GM20000 (cell line): Measurements from ENCODE around the gene LYPD6B.

Source experiments
- DNase-seq: peaks from one replicate; pipeline ENCODE4 v3.0.0; 2012; ENCODE audit warnings: low spot score
- CTCF ChIP-seq: IDR thresholded peaks from 2 replicates; pipeline ENCODE4 v1.5.1; 2012; ENCODE audit warnings: mild to moderate bottlenecking, control low read depth; ENCODE audit errors: extremely low read depth, missing control alignments

The LYPD6B gene

GRCh38 chr2:149002891-149003740, 35.4 kb upstream of the LYPD6B start:
- DNase-seq: no peak
- no peak for TF ChIP-seq CTCF

GRCh38 chr2:149004836-149005235, 33.7 kb upstream of the LYPD6B start:
- DNase-seq: no peak

GRCh38 chr2:149005471-149006077, 32.9 kb upstream of the LYPD6B start:
- no peak for DNase-seq
- TF ChIP-seq CTCF: no peak

More at GRCh38 chr2:149004836-149005235, 33.7 kb upstream of the LYPD6B start:
- TF ChIP-seq CTCF: no peak

- DNase-seq: no peak
- TF ChIP-seq CTCF: no peak
Measured at GRCh38 chr2:149006883-149007543, 31.5 kb upstream of the LYPD6B start.

GRCh38 chr2:149008381-149008780, 30.1 kb upstream of the LYPD6B start:
- no peak for TF ChIP-seq CTCF
- DNase-seq: no peak

- no peak for TF ChIP-seq CTCF
- DNase-seq: no peak
Measured at GRCh38 chr2:149009576-149010461, 28.7 kb upstream of the LYPD6B start.
